SHP77 (cell line): Measurements from ENCODE around the gene LHPP.

ENCODE experiments used
- DNase-seq, 2 experiments: peaks; one replicate each; lab custom pipeline; 2025; lab: John Stamatoyannopoulos, UW

The LHPP gene

GRCh38 chr10:124470544-124471434, 9.2 kb downstream of the LHPP start:
- peak; percentile 65 to 71 for DNase-seq

- no peak for DNase-seq
Measured at GRCh38 chr10:124472071-124472470, 10.4 kb downstream of the LHPP start.

GRCh38 chr10:124473070-124473469, 11.4 kb downstream of the LHPP start:
- no peak for DNase-seq

GRCh38 chr10:124474514-124475070, 13.0 kb downstream of the LHPP start:
- DNase-seq, result no peak

- no peak for DNase-seq
Measured at GRCh38 chr10:124476043-124476725, 14.6 kb downstream of the LHPP start.

GRCh38 chr10:124477614-124478363, 16.2 kb downstream of the LHPP start:
- DNase-seq, result no peak

- no peak for DNase-seq
Measured at GRCh38 chr10:124478515-124478914, 16.9 kb downstream of the LHPP start.

- no peak for DNase-seq
Measured at GRCh38 chr10:124480860-124481259, 19.2 kb downstream of the LHPP start.

GRCh38 chr10:124481717-124482116, 20.1 kb downstream of the LHPP start:
- no peak for DNase-seq

- DNase-seq, result no peak
Measured at GRCh38 chr10:124482236-124482800, 20.7 kb downstream of the LHPP start.

- DNase-seq, result no peak
Measured at GRCh38 chr10:124482876-124483275, 21.3 kb downstream of the LHPP start.

- no peak for DNase-seq
Measured at GRCh38 chr10:124484031-124484430, 22.4 kb downstream of the LHPP start.

- DNase-seq, result no peak
Measured at GRCh38 chr10:124484661-124485060, 23.0 kb downstream of the LHPP start.

- no peak for DNase-seq
Measured at GRCh38 chr10:124486635-124487034, 25.0 kb downstream of the LHPP start.

- no peak for DNase-seq
Measured at GRCh38 chr10:124491105-124491504, 29.5 kb downstream of the LHPP start.

- no peak for DNase-seq
Measured at GRCh38 chr10:124492266-124492665, 30.6 kb downstream of the LHPP start.

- DNase-seq, result peak; percentile 28 to 31
Measured at GRCh38 chr10:124493214-124493882, 31.7 kb downstream of the LHPP start.

- DNase-seq, result no peak
Measured at GRCh38 chr10:124494046-124494807, 32.6 kb downstream of the LHPP start.

GRCh38 chr10:124495162-124495561, 33.5 kb downstream of the LHPP start:
- DNase-seq, result no peak

GRCh38 chr10:124495725-124496124, 34.1 kb downstream of the LHPP start:
- DNase-seq, result no peak

GRCh38 chr10:124496150-124496549, 34.5 kb downstream of the LHPP start:
- no peak for DNase-seq
